HS-27A (cell line): ENCODE results near the gene CDC42BPG.

Source experiments
- DNase-seq: peaks from one replicate; pipeline ENCODE4 v3.0.0-alpha.2; 2012; ENCODE audit warnings: low read depth, missing footprints

Gene CDC42BPG, protein sequence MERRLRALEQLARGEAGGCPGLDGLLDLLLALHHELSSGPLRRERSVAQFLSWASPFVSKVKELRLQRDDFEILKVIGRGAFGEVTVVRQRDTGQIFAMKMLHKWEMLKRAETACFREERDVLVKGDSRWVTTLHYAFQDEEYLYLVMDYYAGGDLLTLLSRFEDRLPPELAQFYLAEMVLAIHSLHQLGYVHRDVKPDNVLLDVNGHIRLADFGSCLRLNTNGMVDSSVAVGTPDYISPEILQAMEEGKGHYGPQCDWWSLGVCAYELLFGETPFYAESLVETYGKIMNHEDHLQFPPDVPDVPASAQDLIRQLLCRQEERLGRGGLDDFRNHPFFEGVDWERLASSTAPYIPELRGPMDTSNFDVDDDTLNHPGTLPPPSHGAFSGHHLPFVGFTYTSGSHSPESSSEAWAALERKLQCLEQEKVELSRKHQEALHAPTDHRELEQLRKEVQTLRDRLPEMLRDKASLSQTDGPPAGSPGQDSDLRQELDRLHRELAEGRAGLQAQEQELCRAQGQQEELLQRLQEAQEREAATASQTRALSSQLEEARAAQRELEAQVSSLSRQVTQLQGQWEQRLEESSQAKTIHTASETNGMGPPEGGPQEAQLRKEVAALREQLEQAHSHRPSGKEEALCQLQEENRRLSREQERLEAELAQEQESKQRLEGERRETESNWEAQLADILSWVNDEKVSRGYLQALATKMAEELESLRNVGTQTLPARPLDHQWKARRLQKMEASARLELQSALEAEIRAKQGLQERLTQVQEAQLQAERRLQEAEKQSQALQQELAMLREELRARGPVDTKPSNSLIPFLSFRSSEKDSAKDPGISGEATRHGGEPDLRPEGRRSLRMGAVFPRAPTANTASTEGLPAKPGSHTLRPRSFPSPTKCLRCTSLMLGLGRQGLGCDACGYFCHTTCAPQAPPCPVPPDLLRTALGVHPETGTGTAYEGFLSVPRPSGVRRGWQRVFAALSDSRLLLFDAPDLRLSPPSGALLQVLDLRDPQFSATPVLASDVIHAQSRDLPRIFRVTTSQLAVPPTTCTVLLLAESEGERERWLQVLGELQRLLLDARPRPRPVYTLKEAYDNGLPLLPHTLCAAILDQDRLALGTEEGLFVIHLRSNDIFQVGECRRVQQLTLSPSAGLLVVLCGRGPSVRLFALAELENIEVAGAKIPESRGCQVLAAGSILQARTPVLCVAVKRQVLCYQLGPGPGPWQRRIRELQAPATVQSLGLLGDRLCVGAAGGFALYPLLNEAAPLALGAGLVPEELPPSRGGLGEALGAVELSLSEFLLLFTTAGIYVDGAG (N-terminal part only)

DNA sequence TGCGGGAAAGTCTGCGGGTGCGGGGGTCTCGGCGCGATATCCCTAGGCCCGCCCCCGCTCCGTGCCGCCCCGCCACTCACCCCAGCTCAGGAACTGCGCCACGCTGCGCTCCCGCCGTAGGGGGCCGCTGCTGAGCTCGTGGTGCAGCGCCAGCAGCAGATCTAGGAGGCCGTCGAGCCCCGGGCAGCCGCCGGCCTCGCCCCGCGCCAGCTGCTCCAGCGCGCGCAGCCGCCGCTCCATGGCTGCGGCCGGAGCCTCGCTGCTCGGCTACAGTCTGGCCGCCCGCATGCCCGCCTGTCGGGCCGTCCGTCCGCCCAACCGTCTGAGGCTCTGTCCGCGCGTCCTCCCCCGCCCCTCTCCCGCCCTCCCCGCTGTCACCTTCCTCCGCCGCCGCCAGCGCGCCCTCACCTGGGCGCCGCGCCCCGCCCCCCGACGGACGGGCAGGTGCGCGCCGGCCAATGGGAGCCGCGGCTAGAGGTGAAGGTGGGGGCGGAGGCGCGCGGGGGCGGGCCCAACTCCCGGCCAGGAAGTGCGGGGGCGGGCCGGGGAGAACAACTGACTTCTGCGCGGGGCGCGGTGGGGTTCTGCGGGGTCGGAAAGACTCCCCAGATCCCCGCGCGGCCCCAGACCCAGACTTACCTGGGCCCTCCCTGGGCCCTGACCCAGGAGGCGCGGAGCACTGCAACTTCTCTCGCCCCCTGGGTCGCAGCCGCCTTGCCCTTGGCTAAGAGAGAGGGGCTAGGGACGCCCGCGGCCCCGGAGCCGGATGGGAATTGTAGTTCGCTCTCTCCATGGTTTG is at the start of gene CDC42BPG:
Gene CDC42BPG, minus strand, starts transcription at position 324 of the 799 bp plus-strand sequence. Its CDS starts 84 bp downstream, at position 240.
- no peak for DNase-seq

DNA sequence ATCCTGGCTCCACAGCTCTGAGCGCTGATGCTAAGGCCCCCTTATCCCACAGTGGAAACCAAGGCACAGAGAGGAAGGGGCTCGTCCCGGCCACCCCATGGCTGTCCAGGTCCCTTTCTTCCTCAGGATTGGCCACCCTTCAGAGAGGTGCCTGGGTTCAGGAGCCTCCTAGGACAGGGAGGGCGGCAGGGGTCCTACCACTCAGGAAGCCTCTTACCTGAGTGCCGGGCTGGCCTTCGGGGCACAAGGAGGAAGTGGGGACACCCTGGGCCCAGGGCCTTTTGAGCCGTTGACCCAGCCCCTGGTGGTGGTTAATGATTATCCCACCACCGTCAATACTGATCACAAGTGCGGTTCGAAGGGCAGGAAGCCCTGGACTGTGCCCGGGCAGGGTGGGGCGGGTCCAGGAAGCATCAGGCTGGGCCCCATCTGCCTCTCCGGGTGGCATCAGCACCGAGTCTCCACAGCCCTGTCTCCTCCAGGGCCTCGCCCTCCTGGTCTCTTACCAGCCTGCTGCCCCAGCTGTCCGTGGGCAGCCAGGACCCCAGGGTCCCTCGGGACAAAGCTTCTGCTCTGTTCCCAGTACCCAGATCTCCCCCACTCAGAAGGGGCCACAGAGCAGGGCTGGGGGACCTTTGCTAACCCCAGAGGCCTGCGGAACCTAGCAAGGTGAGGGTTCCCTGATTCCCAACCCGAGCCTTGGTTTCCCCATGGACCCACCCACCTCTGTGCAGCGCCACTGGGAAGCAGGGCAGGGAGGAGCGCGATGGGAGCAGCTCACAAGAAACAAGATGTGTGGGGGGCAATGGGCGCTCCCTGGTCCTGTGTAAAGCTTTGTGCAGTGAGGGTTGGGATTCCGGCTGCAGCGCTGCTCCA is 49.0 kb upstream of the CDC42BPG start:
- no peak for DNase-seq

DNA sequence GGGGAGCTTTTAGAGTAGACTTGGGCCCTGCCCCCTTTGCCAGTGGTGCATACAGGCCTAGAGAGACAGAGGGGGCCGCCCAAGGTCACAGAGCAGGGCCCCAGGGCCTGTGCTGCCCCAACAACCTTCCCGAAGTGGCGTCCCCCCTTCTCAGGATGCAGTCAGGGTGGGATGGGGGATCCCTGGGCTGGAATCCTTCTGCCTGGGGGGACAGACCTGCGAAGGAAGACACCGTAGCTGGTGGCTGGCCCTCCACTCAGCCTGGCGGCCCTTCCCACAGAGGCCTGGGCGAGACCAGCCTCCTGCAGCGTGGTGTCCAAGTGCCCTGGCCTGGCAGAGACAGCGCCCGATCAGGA is 48.4 kb upstream of the CDC42BPG start:
- DNase-seq: no peak

DNA sequence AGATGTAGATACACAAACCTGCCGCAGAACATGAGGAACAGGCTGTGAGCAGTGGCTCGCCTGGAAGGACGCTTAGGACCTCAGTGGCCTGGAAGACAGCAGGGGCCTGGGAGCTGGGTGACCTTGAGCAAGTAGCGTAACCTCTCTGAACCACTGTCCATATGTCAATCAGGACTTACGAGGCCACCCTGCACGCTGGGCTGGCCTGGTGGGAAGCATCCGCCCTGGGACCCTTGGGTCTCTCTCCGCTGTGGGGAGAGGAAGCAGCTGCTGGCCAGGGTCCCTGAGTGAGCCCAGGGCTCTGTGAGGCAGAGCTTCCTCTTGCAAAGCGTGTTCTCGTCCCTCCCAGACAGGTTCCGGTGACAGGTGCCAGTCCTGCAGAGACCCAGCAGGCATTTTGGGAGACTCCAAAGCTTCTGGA is 48.0 kb upstream of the CDC42BPG start:
- no peak for DNase-seq

DNA sequence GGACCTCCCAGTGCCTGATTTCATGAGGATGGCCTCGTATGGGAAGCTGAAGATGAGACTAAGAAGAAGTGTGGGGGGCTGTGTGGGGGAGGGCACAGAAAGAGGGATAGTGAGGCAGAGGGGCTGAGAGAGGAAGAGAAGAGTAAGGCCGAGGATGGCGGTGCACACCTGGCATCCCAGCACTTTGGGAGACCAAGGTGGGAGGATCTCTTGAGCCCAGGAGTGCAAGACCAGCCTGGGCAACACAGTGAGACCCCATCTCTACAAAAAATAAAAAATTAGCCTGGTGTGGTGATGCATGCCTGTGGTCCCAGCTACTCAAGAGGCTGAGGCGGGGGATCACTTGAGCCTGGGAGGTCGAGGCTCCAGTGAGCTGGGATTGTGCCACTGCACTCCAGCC is 47.4 kb upstream of the CDC42BPG start:
- no peak for DNase-seq

DNA sequence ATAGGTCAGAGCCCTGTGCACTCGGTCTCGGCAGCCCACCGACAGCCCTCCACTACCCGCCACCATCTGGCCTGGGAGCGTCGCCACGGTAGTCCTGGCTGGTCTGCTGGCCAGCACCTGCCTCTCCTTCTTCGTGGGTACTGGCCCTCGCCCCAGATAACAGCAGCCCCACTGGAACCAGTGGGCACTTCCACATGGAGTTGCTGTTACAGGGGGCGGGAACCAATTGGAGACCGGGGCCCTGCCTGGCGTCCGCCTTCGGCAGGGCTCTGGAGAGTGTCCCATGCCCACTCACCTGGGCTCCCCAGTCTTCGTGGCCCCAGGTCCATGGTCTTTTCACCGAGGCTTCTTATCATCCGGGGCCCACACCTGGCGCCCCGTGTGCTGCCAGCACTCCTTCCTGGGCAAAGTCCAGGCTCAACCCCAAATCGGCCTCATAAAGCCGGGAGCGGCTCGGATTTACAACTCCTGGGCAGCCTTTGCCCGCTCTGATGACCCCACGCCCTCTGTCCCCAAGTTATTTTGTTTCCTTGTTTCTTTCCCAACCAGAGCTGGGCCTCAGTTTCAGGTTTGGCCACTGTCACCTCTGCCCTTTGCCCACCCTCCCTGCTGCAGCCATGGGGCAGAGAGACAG is 46.9 kb upstream of the CDC42BPG start:
- DNase-seq: no peak

DNA sequence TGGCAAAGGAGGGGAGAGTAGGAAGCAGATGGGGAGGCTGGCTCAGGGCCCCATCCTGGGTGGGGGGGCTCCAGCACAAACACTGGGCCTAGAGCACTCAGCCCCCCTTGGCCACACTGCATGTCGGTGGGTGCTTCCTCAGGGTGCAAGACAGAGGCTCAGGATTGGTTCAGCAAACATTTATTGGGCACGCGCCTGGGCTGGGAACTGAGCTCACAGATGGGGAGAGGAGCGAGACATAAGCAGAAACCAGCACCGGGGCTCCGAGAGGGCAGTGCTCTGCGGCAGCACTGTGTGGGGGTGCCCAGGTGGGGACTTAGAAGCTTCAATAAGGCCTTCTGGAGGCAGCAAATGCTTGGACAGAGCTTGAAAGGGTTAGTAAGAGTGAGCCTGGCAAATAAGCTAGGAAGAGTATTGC is 46.1 kb upstream of the CDC42BPG start:
- no peak for DNase-seq

DNA sequence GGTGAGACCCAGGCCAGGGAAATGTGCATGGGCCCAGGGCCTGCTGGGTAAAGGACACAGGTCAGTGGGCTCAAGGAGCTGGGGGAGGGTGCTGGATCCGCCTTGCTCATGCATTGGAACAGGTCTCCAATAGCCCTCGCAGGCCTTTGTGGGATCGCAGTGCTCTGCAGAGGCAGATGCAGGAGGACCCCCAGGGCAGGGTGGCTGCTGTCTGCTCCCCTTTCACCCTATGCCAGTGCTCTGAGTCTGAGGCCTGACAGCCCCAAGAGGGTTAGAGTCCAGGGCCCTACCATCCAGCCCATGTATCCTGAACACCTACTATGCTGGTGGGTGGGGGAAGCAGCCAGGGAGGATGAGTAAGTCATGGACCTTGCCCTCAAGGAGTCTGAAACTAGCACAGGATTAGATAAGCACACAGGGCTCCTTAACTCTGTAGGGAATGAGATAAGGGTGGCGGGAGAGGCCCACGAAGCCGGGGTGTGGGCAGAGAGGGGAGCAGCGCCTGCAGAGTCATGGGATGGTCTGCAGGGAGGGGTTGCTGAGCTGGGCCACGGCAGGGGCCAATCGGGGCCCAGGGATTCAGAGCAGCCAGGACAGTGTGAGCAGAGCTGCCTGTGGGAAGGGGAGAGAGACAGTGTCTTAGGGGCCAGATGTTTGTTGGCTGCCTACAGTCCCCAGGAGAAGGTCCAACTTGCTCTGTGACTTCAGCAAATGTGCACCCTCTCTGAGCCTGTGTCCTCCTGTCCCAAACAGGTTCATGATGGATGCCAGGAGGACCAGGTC is 44.5 kb upstream of the CDC42BPG start:
- DNase-seq: no peak

DNA sequence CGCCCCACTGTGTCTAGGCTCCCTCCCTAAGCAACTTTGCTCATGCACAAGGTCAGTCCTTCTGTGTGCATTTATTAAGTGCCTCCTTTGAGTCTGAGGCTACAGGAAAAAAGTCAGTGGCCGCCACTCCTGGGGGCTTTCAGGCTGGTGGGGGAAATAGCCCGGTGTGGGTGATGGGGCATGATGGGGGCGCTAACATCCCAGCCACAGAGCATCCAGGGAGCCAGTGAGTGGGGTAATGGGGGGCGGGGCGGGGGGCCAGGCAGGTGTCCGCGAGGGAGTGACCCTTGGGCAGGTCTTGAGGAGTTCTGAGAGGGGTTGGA is 43.9 kb upstream of the CDC42BPG start:
- no peak for DNase-seq

DNA sequence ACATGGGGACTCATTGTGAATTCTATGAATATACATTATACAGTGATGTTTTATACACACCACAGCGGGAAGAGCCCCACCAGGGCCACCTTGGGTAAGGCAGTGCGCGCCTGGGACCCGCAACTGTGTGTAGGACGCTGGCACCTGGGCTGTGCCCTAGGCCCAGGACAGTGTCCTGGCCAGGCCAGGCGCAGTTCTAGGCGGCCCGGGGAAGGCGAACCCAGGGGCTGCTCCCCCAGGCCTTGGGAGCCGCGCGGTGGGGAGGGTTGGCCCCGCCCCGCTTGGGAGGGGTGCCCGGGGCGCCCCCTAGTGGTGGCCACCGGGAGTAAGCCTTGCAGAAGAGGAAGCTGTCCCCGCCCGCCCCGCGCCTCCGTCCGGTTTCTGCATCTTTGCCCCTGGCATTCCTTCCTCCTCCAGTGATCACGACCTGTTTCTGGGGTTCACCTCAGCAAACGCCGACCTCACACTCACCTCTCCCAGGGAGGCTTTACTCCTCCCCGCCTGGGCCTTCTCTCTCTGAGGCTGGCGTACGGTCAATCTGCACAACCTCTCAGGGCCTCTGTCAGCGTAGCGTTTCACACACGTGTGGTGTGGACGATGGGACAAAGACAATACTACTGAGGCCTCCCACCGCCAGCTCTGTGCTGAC is 43.4 kb upstream of the CDC42BPG start:
- DNase-seq: no peak

DNA sequence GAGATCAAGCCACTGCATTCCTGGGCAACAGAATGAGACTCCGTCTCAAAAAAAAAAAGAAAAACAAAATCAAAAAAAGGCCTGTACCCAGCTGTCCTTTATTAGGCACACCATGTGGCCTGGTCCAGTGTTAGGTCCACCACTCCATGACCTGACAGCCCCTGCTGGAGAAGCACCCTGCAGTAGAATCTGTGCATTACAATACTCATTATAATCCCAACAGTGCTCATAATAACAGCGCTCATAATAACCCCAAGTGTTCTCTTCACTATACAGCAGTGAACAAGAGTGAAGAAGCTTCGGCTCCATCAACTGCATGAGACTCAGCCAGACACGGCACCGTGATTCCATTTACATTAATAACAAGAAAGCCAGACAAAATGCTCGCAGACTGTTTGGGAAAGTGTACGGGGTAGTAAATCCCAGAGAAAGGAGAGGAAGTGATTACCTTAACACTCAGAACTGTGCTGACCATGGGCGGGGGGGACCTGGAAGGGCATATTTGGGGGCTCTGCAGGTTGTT is 42.8 kb upstream of the CDC42BPG start:
- DNase-seq: no peak

DNA sequence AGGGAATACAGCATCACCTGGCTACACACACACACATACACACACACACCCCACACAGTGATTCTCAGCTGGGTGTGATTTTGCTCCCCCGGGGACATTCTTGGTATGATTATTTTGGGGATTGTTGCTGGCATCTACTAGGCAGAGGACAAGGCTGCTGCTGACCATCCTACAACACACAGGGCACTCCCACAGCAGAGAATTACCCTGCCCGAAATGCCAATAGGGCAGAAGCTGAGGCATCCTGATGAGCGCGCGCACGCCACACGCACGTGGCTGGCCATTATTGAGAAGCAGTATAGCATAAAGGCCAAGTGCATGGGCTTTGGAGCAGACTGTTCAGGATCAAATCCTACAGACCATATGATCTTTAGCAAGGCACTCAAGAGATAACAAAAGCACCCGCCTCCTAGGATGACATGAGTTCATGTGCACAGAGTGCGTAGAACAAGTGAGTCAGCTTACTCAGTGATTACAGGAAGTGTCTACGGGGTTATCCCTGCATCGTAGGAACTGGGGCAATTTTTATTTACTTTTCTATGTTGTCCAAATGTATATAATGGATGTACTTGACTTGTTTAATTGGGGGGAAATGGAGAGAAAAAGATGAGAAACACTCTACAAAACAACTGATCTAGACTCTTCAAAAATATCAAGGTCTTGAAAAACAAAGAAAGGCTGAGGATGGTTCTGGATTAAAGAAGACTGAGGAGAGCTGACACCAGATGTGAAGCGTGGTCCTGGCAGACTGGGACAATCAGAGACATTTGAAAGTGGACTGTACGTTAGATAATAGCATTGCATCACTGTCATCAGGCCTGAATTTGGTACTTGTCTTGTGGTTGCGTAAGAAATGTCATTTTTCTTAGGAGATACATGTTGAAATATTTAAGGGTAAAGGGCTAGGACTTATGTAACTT is 41.2 kb upstream of the CDC42BPG start:
- DNase-seq: no peak

DNA sequence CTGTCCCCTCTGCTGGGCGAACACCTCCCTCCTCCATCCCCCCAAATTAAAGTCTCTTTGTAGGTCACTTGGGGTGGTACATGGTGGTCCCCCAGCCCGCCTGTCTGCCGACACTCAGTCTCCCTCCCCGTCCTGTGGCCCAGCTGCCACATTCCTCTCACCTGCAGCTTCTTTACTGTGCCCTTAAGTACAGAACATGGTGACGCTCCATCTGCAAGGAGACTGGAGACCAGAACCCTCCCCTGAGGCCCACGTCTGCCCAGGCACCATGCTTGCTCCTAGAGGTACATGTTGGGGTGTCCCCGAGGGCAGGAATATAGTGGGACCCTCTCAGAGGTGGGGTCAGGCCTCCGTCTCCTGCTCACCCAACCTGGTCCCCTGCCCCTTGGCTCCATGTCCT is 39.6 kb upstream of the CDC42BPG start:
- no peak for DNase-seq

DNA sequence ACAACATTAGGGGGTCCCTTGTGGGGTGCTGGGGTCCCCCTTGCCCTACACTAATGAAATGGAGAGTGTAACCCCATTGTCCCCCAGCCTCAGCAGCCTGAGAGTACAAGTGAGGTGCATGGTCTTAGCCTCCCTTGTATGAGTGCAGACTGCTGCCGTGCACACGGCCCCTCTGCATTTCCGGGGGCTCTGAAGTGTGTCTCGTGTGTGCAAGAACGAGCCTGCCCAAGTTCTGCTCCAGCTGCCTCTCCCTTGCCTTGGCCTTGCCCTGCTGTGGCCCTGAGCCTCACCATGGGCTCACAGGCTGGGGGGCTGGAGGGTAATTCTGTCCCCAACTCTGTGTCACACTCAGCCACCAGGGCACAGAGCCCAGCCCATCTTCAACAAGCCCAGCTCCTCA is 39.1 kb upstream of the CDC42BPG start:
- DNase-seq: no peak

DNA sequence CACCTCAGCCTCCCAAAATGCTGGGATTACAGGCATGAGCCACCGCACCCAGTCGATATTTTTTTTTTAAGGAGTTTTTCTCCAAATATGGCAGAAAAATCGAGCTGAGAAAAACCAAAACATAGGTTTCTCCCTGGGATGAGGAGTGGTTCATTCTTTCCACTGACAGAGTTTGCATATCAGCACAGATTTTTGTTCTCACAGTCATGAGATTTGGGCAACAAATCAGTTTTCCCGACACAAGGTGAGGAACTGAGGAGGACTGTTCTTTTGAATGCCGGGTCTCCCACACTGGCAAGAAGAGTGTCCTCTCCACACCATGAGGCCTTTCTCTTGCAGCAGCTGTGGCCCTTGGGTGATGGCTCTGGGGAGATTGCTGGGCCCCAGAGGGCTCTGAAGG is 37.8 kb upstream of the CDC42BPG start:
- DNase-seq: no peak

DNA sequence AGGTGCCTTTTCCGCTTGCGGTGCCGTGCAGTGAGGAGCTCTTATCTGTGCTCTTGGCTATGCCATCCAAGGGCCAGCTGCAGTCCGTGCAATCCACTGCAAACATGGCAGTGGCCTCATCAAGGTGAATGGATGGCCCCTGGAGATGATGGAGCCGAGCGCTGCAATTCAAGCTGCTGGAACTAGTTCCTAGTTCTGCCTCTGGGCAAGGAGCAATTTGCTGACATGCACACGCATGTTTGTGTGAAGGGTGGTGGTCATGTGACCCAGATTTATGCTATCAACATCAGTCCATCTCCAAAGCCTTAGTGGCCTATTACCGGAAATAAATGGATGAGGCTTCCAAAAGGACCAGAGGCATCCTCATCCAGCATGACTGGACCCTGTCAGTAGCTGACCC is 37.0 kb upstream of the CDC42BPG start:
- no peak for DNase-seq

DNA sequence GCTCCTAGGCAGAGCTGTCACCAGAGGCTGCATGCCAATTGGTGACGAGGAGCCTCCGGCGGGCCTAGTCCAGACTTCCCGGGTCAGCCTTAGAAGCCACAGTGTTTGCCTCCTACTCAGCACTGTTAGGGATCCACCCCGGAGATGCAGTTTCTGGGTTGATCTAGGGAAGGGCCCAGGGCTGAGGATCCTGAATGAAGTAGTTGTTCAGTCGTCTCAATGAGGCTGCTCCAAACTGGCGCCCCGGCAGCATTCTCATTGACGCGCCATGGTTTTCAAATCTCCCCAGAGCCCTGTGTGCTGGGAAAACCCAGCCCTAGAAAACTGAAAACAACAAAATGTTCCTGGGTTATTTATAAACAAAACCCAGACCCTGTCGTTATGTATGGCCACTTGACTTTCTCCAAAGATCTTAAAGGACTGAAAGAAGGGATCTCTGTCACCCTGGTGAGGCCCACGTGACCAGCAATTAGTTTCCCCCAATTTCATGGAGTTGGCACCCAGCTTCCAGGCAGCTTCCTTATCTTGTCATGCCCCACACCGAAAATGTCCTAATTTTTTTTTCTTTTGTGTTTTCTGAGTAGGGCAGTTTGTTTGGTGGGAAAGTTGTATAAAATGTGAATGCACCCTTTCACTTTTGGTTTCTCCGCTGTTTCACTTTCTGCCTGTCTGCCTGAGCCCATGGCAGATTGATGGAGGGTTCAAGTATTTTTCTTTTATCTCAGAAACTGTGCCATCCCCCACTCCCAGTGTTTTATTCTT is 36.0 kb upstream of the CDC42BPG start:
- no peak for DNase-seq
